Posterior vena cava (tissue), 2 donors: ENCODE measurements around the gene ESPNL. TPM values are rescaled to one million over a fixed set of nuclear protein-coding genes. Genes with fewer than 3 reads are reported as not detected.

Experiments
- DNase-seq: peaks from one replicate; pipeline ENCODE4 v3.0.0-alpha.2; 2020; ENCODE audit warnings: low spot score
- intact Hi-C, 2 donors: fragments of 100-400 bp; cut with DNase I; formaldehyde crosslinking; loops; one replicate each; pipeline versions ENCODE4 v1.14.1 to v1.14.2; 2022 to 2023
- total RNA-seq, 2 donors: library from RNA; stranded (reverse); fragmentation: NEBNext Ultra II Directional; extraction: Animal tissue kit (Norgen Biotek cat#: 25700); gene quantifications; one replicate each; pipeline ENCODE4 v1.2.1, GENCODE V29; 2021
- donor health status: DM: yes; HTN: yes; CAD: no.
- donor health status: DM: yes; HTN: yes; CAD: no.

ESPNL gene
- total RNA-seq, 2 donors from 2014 or later, result 0.24 to 3.0 TPM

- DNase-seq, result no peak
- intact Hi-C loops, result no loop called here
These were observed 5.0 kb upstream of the ESPNL start for GRCh38 chr2:238095143-238095542.

- intact Hi-C loops, result no loop called here
- DNase-seq, result peak; percentile 77
These were observed 3.7 kb upstream of the ESPNL start for GRCh38 chr2:238096311-238097011.

- peak; percentile 65 for DNase-seq
- intact Hi-C loops, result no loop called here
These were observed 2.7 kb upstream of the ESPNL start for GRCh38 chr2:238097201-238097987.

GRCh38 chr2:238097988-238098871 is 1.9 kb upstream of the ESPNL start:
- peak; percentile 76 for DNase-seq
- intact Hi-C loops, result no loop called here

GRCh38 chr2:238098901-238099713 is 1.0 kb upstream of the ESPNL start:
- intact Hi-C loops, result no loop called here
- DNase-seq, result peak; percentile 65

GRCh38 chr2:238099714-238100048 is 459 bp upstream of the ESPNL start:
- intact Hi-C loops, result no loop called here
- DNase-seq, result no peak

- peak; percentile 65 for DNase-seq
- intact Hi-C loops, result no loop called here
These were observed 956 bp downstream of the ESPNL start for GRCh38 chr2:238100821-238101771.

- DNase-seq, result no peak
- intact Hi-C loops, result no loop called here
These were observed 2.0 kb downstream of the ESPNL start for GRCh38 chr2:238101891-238102841.

GRCh38 chr2:238102865-238103264 is 2.7 kb downstream of the ESPNL start:
- DNase-seq, result no peak
- intact Hi-C loops, result no loop called here

- DNase-seq, result no peak
- intact Hi-C loops, result no loop called here
These were observed 3.5 kb downstream of the ESPNL start for GRCh38 chr2:238103465-238104225.

GRCh38 chr2:238104226-238104690 is 4.1 kb downstream of the ESPNL start:
- no peak for DNase-seq
- intact Hi-C loops, result no loop called here

GRCh38 chr2:238104691-238105371 is 4.7 kb downstream of the ESPNL start:
- peak; percentile 73 for DNase-seq
- intact Hi-C loops, result no loop called here

- DNase-seq, result peak; percentile 65
- intact Hi-C loops, result no loop called here
These were observed 5.6 kb downstream of the ESPNL start for GRCh38 chr2:238105506-238106338.

- intact Hi-C loops, result no loop called here
- peak; percentile 76 for DNase-seq
These were observed 6.2 kb downstream of the ESPNL start for GRCh38 chr2:238106339-238106697.
